ENCODE results near the gene WDR70. TPM values are rescaled to one million over a fixed set of nuclear protein-coding genes. Genes with fewer than 3 reads are reported as not detected.

The WDR70 gene
- total and polyA plus RNA-seq, 4 experiments from 2014 or later, result 23.5 to 43.2 (median 29.9) TPM

DNA sequence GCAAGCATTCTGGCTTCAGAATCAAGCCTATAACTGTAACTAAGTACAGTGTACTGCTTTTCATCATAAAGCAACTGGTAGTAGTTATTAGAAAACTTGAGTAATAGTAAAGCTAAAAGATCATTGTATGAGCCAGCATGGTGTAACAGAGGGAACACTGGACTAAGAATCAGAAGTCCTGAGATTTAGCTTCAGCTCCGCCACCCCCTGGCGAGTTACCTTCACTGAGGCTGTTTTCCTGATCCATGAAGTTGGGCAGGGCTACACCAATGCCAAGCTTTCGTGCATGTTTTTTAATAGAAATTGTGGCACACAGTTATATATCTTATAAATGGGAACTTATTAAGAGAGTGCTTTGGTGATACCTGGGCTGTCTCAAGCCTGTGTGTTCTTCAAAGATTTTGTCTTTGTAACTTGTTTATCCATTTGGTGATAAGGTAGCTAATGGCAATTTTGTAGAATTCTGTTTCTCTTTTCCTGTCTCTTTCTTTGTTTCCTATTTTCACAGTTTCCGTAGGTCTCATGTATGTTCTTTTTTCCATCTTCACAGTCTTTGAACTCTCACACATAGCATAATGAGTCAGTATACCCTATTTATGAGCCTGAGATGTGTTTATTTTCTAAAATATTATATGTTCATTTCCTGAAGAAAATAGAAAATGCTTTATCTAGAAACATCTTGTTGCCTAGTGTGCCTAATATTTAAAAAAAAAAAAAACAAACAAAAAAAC, 358.4 kb downstream of the WDR70 start:
- CTCF ChIA-PET (ENCODE audit: partially characterized antibody), result no interaction called here
- Histone ChIP-seq H3K9me3 (ENCODE audit: control insufficient read depth in 1 of 2, low read length in 2 of 2) (no peaks in the 10 kb centered on the region), H3K27ac (ENCODE audit: low read depth, low read length) (no peak overlapping the region), H3K4me1 (ENCODE audit: insufficient read depth, low read length) (peaks cover 6% of the 10 kb centered on the region), H3K4me3 (ENCODE audit: low read length in 2 of 2) (no peak overlapping the region), H3K36me3 (ENCODE audit: insufficient read depth, low read length) (no peaks in the 10 kb centered on the region), H3K27me3 (ENCODE audit: insufficient read depth, low read length) (no peaks in the 10 kb centered on the region)
- H3K27me3 Mint-ChIP-seq, result no peaks in the 10 kb centered on the region
- H3K36me3 Mint-ChIP-seq, result peaks cover 51 to 61% of the 10 kb centered on the region in 2 donors
- no peaks in the 10 kb centered on the region for H3K9me3 Mint-ChIP-seq
- POLR2A ChIA-PET (ENCODE audit: partially characterized antibody), result interaction anchor here (0.9 kb wide), 1 partner anchor 24 kb away, joined by 3 read pairs; no protein-coding TSS in a partner anchor
- H3K4me1 Mint-ChIP-seq, result peaks cover 8 to 22% (median 16%) of the 10 kb centered on the region in 4 donors
- DNase-seq, result no peak
- peak overlapping the region in 1 of 7 donors; percentile 1 for H3K27ac Mint-ChIP-seq
- no peak overlapping the region for H3K4me3 Mint-ChIP-seq
- intact Hi-C loops (cut with micrococcal nuclease), result no loop called here

DNA sequence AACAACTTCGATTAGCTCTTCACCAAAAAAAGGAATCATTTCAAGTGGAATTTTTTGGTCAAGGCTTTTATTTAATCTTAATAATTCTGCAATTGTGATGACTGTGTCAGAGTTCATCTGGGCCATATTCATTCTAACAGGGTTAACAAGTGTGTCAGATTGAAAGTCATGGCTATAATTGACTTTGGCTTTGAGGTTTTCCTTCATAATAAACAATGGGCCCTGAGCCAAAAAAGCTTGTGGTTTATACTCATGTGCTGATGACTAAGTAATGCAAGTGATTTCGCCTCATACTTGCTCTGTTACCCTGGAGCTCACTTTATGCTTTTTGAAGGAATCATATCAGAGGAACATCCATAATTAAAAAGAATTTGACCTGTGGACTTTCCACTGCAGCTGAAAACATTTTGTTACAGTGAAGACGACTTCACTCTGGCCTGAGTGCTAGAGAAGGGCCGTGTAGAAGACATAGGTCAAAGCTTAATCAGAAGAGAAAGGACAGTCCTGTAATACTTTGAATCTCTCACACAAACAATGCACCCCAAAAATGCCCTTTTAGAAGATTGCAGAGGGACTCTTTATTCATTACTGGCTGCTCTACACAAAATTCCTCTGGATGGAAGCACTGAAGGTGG, 359.1 kb downstream of the WDR70 start:
- Histone ChIP-seq H3K4me1 (ENCODE audit: insufficient read depth, low read length) (peaks cover 6% of the 10 kb centered on the region), H3K4me3 (ENCODE audit: low read length in 2 of 2) (no peak overlapping the region), H3K36me3 (ENCODE audit: insufficient read depth, low read length) (no peaks in the 10 kb centered on the region), H3K9me3 (ENCODE audit: control insufficient read depth in 1 of 2, low read length in 2 of 2) (no peaks in the 10 kb centered on the region), H3K27me3 (ENCODE audit: insufficient read depth, low read length) (no peaks in the 10 kb centered on the region), H3K27ac (ENCODE audit: low read depth, low read length) (no peak overlapping the region)
- H3K4me1 Mint-ChIP-seq, result peaks cover 8 to 22% (median 16%) of the 10 kb centered on the region in 4 donors
- intact Hi-C loops (cut with micrococcal nuclease), result no loop called here
- peaks cover 50 to 66% of the 10 kb centered on the region in 2 donors for H3K36me3 Mint-ChIP-seq
- H3K4me3 Mint-ChIP-seq, result no peak overlapping the region
- CTCF ChIA-PET (ENCODE audit: partially characterized antibody), result no interaction called here
- no peaks in the 10 kb centered on the region for H3K9me3 Mint-ChIP-seq
- H3K27ac Mint-ChIP-seq, result peak overlapping the region in 1 of 7 donors; percentile 44
- POLR2A ChIA-PET (ENCODE audit: partially characterized antibody), result interaction anchor here (0.9 kb wide), 1 partner anchor 25 kb away, joined by 3 read pairs; no protein-coding TSS in a partner anchor
- H3K27me3 Mint-ChIP-seq, result no peaks in the 10 kb centered on the region
- peak in 4 of 5 donors; percentile 33 to 36 (median 33) for DNase-seq

DNA sequence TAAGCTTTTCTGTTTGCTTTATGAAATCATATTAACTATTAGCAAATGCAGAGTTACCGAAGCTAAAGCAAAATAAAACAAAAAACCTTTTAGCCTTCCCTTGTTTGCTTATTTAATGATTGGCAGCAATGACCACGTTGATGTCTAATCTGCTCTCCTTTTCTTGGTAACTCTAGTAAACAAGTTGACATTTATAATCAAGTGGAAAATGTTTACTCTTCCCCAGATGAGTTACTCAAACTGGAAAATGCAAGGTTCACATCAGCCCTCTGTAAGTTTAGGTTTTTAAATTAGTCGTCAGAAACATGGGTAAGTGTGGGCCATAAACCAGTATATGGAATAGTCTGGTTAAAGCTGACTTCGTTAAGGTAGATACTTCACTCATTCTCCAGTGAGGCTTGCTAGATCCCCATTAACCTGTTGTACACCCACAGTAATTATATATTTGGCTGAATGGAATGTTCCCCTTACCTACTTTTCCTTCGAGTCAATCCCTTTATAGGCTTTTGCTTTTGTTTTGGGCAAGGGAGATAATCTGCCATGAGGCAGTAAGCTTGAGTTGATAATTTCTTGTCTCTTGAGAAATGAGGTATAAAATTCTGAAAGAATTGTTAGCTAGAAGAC, 359.9 kb downstream of the WDR70 start:
- Histone ChIP-seq H3K36me3 (ENCODE audit: insufficient read depth, low read length) (no peaks in the 10 kb centered on the region), H3K4me1 (ENCODE audit: insufficient read depth, low read length) (peaks cover 6% of the 10 kb centered on the region), H3K9me3 (ENCODE audit: control insufficient read depth in 1 of 2, low read length in 2 of 2) (no peaks in the 10 kb centered on the region), H3K27ac (ENCODE audit: low read depth, low read length) (no peak overlapping the region), H3K4me3 (ENCODE audit: low read length in 2 of 2) (no peak overlapping the region), H3K27me3 (ENCODE audit: insufficient read depth, low read length) (no peaks in the 10 kb centered on the region)
- POLR2A ChIA-PET (ENCODE audit: partially characterized antibody), result no interaction called here
- Mint-ChIP-seq H3K36me3 (peaks cover 53 to 69% of the 10 kb centered on the region in 2 donors), H3K4me1 (peaks cover 8 to 22% (median 16%) of the 10 kb centered on the region in 4 donors), H3K27me3 (no peaks in the 10 kb centered on the region), H3K9me3 (no peaks in the 10 kb centered on the region), H3K4me3 (no peak overlapping the region), H3K27ac (no peak overlapping the region)
- intact Hi-C loops (cut with micrococcal nuclease), result no loop called here
- DNase-seq, result no peak
- CTCF ChIA-PET (ENCODE audit: partially characterized antibody), result interaction anchor here (1.2 kb wide), 1 partner anchor 16 kb away, joined by 3 read pairs; no protein-coding TSS in a partner anchor

DNA sequence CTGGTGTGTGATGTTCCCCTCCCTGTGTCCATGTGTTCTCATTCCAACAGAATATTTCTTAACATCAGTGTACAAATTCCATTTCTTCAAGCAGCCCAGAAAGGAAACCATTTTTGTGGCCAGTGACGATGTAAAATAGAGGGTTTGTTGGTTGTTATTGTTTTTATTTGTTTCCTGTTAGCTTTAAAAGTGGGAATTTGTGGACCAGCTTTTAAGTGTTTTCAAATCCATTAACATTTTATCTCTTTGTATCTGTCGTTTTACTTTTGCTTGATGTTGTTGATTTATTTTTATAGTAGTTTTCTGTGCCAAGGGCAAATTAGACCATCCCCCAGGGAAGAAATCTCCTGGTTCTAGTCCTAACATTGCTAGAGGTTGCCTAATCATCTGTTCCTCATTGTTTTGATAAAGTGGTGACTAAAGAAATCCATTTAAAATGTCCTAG, 360.7 kb downstream of the WDR70 start:
- POLR2A ChIA-PET (ENCODE audit: partially characterized antibody), result no interaction called here
- DNase-seq, result no peak
- peaks cover 8 to 22% (median 16%) of the 10 kb centered on the region in 4 donors for H3K4me1 Mint-ChIP-seq
- H3K9me3 Mint-ChIP-seq, result peaks cover 0 to 3% (median 0%) of the 10 kb centered on the region in 8 donors
- Histone ChIP-seq H3K9me3 (ENCODE audit: control insufficient read depth in 1 of 2, low read length in 2 of 2) (no peaks in the 10 kb centered on the region), H3K27me3 (ENCODE audit: insufficient read depth, low read length) (no peaks in the 10 kb centered on the region), H3K4me3 (ENCODE audit: low read length in 2 of 2) (no peak overlapping the region), H3K4me1 (ENCODE audit: insufficient read depth, low read length) (peaks cover 6% of the 10 kb centered on the region), H3K27ac (ENCODE audit: low read depth, low read length) (no peak overlapping the region), H3K36me3 (ENCODE audit: insufficient read depth, low read length) (no peaks in the 10 kb centered on the region)
- H3K36me3 Mint-ChIP-seq, result peaks cover 61 to 72% of the 10 kb centered on the region in 2 donors
- no peak overlapping the region for H3K4me3 Mint-ChIP-seq
- no peaks in the 10 kb centered on the region for H3K27me3 Mint-ChIP-seq
- peak overlapping the region in 1 of 7 donors; percentile 7 for H3K27ac Mint-ChIP-seq
- CTCF ChIA-PET (ENCODE audit: partially characterized antibody), result interaction anchor here (1.2 kb wide), 1 partner anchor 17 kb away, joined by 3 read pairs; no protein-coding TSS in a partner anchor
- intact Hi-C loops (cut with micrococcal nuclease), result no loop called here

DNA sequence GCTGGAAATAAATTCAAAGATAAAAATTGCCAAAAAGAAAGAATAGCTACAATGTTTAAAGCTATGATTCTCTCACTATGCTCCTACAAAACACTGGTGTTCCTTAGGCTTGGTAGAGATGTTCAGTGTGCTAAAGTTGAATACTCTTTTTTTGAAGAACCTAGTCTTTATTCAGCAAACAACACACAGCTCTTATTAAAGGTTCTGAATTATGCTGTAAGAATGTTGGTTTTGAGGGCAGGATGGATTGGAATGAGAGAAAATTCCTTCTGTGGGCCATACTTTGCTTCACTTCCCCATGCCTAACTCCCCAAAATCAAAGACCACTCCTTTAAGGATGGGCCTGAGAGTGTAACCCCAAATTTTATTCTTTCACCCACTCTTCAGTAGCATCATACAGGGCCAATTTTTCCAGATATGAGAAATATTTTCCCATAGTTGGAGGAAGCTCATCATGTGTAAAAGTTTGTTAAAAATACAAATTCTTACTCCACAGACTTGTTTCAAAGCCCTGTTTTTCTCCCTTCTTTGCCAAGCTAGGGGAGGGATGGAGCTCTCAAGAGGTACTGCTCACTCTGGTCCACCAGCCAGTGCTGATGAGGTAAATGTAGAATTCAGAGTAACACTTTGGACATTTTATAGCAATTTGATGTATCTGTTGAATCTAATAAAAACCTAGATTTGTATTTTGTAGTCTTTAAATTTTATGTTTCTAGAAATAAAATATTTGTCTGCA, 361.4 kb downstream of the WDR70 start:
- peaks cover 61 to 73% of the 10 kb centered on the region in 2 donors for H3K36me3 Mint-ChIP-seq
- no peak overlapping the region for H3K4me3 Mint-ChIP-seq
- Histone ChIP-seq H3K27ac (ENCODE audit: low read depth, low read length) (no peak overlapping the region), H3K4me3 (ENCODE audit: low read length in 2 of 2) (no peak overlapping the region), H3K9me3 (ENCODE audit: control insufficient read depth in 1 of 2, low read length in 2 of 2) (no peaks in the 10 kb centered on the region), H3K4me1 (ENCODE audit: insufficient read depth, low read length) (peaks cover 6% of the 10 kb centered on the region), H3K27me3 (ENCODE audit: insufficient read depth, low read length) (no peaks in the 10 kb centered on the region), H3K36me3 (ENCODE audit: insufficient read depth, low read length) (no peaks in the 10 kb centered on the region)
- ChIA-PET POLR2A (ENCODE audit: partially characterized antibody) (no interaction called here), CTCF (ENCODE audit: partially characterized antibody) (no interaction called here)
- peaks cover 8 to 22% (median 16%) of the 10 kb centered on the region in 4 donors for H3K4me1 Mint-ChIP-seq
- no peak for DNase-seq
- H3K27me3 Mint-ChIP-seq, result no peaks in the 10 kb centered on the region
- H3K9me3 Mint-ChIP-seq, result peaks cover 0 to 5% (median 0%) of the 10 kb centered on the region in 8 donors
- no peak overlapping the region for H3K27ac Mint-ChIP-seq
- intact Hi-C loops (cut with micrococcal nuclease), result no loop called here

DNA sequence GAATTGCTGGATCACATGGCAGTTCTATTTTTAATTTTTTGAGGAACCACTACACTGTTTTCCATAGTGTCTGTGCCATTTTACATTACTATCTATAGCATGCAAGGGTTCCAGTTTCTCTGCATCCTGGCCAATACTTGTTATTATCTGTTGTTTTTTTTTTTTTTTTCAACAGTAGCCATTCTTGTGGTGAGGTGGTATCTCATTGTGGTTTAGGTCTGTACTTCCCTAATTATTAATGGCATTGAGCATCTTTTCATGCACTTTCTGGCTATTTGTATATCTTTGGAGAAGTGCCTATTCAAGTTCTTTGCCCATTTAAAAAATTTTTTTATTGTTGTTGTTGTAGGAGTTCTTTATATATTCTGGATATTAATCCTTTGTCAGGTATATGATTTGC, 363.0 kb downstream of the WDR70 start:
- no peaks in the 10 kb centered on the region for H3K27me3 ChIP-seq (ENCODE audit: insufficient read depth, low read length)
- CTCF ChIA-PET (ENCODE audit: partially characterized antibody), result no interaction called here
- Mint-ChIP-seq H3K27me3 (no peaks in the 10 kb centered on the region), H3K4me3 (no peak overlapping the region), H3K4me1 (peaks cover 6 to 16% (median 13%) of the 10 kb centered on the region in 4 donors), H3K9me3 (peaks cover 0 to 9% (median 2%) of the 10 kb centered on the region in 8 donors), H3K27ac (no peak overlapping the region), H3K36me3 (peaks cover 66 to 75% of the 10 kb centered on the region in 2 donors)
- peaks cover 5% of the 10 kb centered on the region for H3K4me1 ChIP-seq (ENCODE audit: insufficient read depth, low read length)
- POLR2A ChIA-PET (ENCODE audit: partially characterized antibody), result no interaction called here
- H3K36me3 ChIP-seq (ENCODE audit: insufficient read depth, low read length), result no peaks in the 10 kb centered on the region
- intact Hi-C loops (cut with micrococcal nuclease), result no loop called here
- H3K9me3 ChIP-seq (ENCODE audit: control insufficient read depth in 1 of 2, low read length in 2 of 2), result no peaks in the 10 kb centered on the region
- H3K4me3 ChIP-seq (ENCODE audit: low read length in 2 of 2), result no peak overlapping the region
- no peak for DNase-seq
- H3K27ac ChIP-seq (ENCODE audit: low read depth, low read length), result no peak overlapping the region
